Adrenal gland (tissue), 5 donors: Measurements from ENCODE around the gene PPP2R5E.

Source experiments
- CTCF ChIP-seq, 6 experiments: fragments of 450-650 bp in 4 of 6; fragments of 200-600 bp in 2 of 6; sonication (generic) in 1 of 6; IDR thresholded peaks; 1 replicate in 5 of 6; 2 replicates in 1 of 6; pipeline versions ENCODE4 v1.5.1 to v1.8.0; 2016 to 2021; ENCODE audit warnings: antibody characterized with exemption in 6 of 6, mild to moderate bottlenecking in 2 of 6, moderate library complexity in 1 of 6
- POLR2A ChIP-seq, 2 donors: fragments of 450-650 bp; IDR thresholded peaks; one replicate each; pipeline ENCODE4 v1.6.1; 2017; ENCODE audit warnings: antibody characterized with exemption in 2 of 2, mild to moderate bottlenecking in 2 of 2, moderate library complexity in 1 of 2
- donor health status: DM: no; HTN: no; CAD: no.

DNA sequence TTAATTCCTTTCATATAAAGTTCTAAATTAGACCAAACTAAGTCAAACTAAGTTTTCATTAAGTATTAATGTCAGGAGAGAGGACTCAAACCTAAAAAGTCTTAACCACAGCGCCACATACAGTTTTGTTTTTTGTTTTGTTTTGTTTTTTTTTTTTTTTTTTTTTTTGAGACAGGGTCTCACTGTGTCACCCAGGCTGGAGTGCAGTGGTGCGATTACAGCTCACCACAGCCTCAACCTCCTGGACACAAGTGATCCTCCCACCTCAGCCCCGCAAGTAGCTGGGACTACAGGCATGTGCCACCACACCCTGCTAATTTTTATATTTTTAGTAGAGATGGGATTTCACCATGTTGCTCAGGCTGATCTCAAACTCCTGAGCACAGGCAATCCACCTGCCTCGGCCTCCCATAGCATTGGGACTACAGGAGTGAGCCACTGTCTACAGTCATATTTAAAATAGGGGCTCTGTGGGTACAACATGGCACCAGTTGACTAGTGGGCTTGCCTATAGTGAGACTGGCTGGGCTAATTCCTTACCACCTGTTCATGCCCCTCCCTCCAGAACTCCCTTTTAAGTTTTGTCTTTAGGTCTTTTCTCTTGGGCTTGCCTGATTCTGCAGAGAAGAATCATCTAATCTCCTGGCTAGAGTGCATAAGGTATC, 110.2 kb downstream of the PPP2R5E start:
- TF ChIP-seq POLR2A (IDR thresholded peaks at IDR 0.05) (no peak), CTCF (IDR thresholded peaks at IDR 0.05) (no peak)
